ENCODE results near the gene DLX2.

DLX2 gene

DNA sequence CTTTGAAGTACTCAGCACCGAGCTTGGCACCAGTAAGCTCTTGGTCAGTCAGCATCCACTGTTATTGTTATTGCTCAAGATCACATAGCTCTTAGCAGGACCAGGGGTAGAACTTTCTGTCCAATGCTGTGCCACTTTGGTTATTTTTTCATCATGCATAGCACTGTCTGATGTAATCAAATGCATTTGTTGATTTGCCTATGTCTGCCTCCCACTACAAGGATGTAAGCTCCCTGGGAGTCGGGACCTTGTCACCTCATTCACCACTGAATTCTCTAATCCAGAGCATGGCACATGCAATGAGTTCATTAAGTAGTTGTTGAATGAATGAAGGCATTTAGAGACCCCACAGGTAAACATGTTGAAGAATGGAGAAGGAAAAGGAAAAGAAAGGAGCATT is 46.4 kb downstream of the DLX2 start:
- no peak for DNase-seq

DNA sequence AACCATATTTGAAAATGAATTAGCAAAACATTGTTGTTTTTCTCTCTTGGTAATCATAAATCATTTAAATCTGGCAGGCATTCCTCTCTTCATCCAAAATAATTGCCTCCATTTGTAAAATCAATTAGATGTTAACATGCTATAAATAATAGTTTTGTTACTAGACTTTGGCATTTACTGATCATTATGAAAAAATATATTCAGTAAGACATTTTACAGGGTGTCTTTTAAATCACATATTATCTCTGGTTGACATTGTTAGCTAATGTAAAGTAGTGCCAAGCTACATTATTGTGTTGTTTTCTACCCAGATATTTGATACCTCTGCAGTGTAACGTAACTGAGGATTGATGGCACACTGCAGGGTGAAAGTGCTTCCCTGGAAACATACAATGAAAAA is 49.2 kb downstream of the DLX2 start:
- no peak for DNase-seq

DNA sequence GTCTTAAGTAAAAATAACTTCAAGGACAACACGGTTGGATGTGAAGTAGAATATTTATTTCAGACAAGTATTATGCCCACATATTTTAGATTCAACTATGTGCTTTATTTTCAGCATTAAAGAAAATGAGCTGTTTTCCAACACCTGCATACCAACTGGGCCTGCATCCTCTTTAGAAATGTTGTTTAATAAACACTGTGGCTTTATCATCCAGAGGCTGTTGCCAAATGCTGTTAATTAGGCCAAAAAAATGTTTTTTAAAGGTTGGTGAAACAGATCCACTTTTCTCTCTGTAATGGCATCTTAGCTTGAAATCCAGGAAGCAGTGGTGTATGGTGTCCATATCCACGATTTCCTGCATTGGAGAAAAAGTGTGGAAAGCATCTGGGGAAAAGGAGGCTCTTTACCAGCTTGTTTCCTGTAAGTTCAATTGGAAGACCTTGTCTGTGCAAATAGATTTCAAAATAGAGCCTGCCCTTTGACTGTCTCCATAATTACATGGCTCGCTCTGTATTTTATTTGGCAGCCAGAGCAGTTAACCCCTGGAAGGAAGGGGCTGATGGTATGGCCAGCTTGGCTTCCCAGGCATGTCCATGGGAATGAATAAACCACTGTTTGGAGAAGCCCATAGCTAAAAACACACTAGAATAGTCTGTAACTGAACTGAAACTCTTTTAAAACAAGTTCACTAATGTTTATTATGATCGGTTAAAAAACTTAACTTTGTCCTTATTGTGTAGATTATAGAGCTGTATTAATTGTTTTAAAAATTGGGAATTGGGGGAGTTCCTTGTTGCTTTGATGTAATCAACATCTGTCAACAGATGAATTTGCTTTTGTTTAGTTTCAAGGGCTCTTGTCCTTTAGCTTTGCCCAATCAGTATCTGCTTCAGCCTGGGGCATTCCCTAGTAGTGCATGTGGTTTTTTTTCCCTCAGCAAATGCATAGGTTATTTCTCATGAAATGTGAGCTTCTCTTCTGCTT is 50.4 kb downstream of the DLX2 start:
- no peak for DNase-seq

DNA sequence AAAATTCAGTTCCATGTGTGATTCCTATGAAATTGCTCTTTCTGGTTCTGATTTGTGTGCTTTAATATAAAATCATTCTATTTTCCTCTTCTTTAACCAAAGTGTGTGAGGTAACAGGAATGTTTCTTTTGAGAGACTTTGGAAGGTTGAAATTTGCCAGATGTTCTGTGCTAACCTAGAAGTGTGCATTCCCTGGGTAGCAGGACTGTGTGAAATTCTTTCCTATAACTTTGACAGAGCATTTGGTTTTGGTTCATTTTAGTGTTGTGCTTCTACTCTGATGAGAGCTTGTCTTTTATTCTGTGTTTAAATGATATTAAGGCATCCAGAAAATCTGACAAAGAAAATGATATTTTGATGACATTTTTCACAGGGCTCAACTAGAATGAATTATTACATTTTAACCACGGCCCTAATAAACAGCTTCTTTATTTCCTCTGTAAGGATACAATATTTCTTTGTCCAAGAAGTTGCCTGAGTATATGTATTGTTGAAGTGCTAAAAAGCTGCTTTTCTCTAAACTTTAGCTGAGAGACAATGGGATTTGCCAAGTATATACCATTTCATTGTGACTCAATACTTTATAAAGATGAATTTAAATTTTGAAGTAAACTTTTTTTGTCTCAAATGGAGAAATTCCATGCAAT is 52.1 kb downstream of the DLX2 start:
- no peak for DNase-seq

DNA sequence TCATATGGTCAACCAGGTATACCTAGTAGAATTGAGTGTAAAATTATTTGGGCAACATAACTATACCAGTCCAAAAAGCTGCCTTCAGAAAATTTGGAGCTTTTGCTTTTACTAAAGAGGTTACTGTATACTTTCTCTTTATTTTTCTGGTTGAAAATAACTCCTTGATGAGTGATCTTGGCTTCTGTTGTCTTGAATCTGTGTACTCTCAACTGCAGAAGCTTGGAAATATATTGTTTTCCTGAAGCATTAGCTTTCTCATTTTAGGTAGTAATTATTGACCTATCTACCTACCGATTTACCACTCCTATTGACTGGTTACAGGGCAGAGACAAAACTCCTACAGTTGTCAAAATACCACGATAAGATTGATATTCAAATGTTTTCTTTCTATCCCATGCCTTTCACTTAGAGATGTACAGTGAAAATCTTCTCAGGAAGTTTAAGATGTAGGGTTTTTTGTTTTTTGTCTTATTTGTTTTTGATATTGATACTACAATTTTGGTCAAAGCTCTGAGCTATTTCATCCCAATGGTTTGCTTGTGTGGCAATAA is 53.1 kb downstream of the DLX2 start:
- no peak for DNase-seq
